ENCODE results near the gene HDAC9. TPM values are rescaled to one million over a fixed set of nuclear protein-coding genes. Genes with fewer than 3 reads are reported as not detected.
A peak's percentile ranks its signal among the peaks of the same experiment; 100 is the strongest.

The HDAC9 gene
- total RNA-seq, 1 donor from 2014 or later, result 27.6 TPM

GRCh38 chr7:18508443-18509427 is 13.2 kb downstream of the HDAC9 start:
- Histone ChIP-seq H2AFZ (ENCODE audit: low read depth, low read length) (no peak overlapping the region), H3K9ac (ENCODE audit: low read length) (peak overlapping the region; percentile 97), H3K27ac (ENCODE audit: low read depth, low read length) (peak overlapping the region; percentile 100), H3K4me1 (ENCODE audit: insufficient read depth, low read length) (peaks cover 34% of the 10 kb centered on the region), H4K20me1 (ENCODE audit: insufficient read depth, low read length) (no peaks in the 10 kb centered on the region), H3K9me3 (ENCODE audit: insufficient read depth, low read depth, low read length) (no peaks in the 10 kb centered on the region), H3K36me3 (ENCODE audit: insufficient read depth, low read length) (no peaks in the 10 kb centered on the region), H3K79me2 (ENCODE audit: insufficient read depth, low read length) (peaks cover 41% of the 10 kb centered on the region), H3K27me3 (ENCODE audit: insufficient read depth, low read length) (no peaks in the 10 kb centered on the region), H3K4me3 (ENCODE audit: insufficient read depth, low read depth, low read length) (peak overlapping the region; percentile 75), H3K4me2 (ENCODE audit: low read length) (peak overlapping the region; percentile 87)
- Mint-ChIP-seq H3K9me3 (ENCODE audit: unreplicated experiment) (no peaks in the 10 kb centered on the region), H3K36me3 (ENCODE audit: low read depth, unreplicated experiment) (no peaks in the 10 kb centered on the region), H3K4me1 (ENCODE audit: low read depth, unreplicated experiment) (peaks cover 29% of the 10 kb centered on the region), H3K27ac (ENCODE audit: unreplicated experiment) (peak overlapping the region; percentile 100), H3K4me3 (ENCODE audit: unreplicated experiment) (peak overlapping the region; percentile 92), H3K27me3 (ENCODE audit: low read depth, unreplicated experiment) (no peaks in the 10 kb centered on the region)
- TF ChIP-seq, protein P1, sequence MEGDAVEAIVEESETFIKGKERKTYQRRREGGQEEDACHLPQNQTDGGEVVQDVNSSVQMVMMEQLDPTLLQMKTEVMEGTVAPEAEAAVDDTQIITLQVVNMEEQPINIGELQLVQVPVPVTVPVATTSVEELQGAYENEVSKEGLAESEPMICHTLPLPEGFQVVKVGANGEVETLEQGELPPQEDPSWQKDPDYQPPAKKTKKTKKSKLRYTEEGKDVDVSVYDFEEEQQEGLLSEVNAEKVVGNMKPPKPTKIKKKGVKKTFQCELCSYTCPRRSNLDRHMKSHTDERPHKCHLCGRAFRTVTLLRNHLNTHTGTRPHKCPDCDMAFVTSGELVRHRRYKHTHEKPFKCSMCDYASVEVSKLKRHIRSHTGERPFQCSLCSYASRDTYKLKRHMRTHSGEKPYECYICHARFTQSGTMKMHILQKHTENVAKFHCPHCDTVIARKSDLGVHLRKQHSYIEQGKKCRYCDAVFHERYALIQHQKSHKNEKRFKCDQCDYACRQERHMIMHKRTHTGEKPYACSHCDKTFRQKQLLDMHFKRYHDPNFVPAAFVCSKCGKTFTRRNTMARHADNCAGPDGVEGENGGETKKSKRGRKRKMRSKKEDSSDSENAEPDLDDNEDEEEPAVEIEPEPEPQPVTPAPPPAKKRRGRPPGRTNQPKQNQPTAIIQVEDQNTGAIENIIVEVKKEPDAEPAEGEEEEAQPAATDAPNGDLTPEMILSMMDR (IDR thresholded peaks at IDR 0.05; ENCODE audit: insufficient read depth, low read depth, low read length), result no peak
- no peak for TF ChIP-seq EZH2 (IDR thresholded peaks at IDR 0.05; ENCODE audit: insufficient read depth, low read length)
- DNase-seq (ENCODE audit: low read depth) (peak; percentile 98), FAIRE-seq (peak; percentile 100)

DNA sequence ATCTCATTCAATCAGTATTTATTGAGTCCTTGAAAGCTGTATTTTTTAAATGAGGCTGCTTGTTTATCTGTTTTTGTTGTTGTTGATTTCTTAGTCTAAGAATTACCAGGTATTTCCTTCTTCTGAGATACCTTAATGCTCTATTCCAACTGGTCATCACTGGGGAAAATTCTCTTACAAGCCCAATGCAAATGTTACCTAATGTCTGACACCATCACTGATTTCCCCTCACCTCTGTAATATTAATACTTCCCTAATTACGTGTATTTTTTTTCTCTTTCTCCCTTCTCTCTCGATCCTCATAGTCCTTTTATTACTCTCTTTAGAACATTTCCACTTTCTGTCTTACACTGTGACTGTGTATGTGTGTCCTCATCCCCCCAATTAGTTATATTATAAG is 13.9 kb downstream of the HDAC9 start:
- Histone ChIP-seq H3K79me2 (ENCODE audit: insufficient read depth, low read length) (peaks cover 47% of the 10 kb centered on the region), H3K4me3 (ENCODE audit: insufficient read depth, low read depth, low read length) (peak overlapping the region; percentile 75), H3K36me3 (ENCODE audit: insufficient read depth, low read length) (no peaks in the 10 kb centered on the region), H3K4me2 (ENCODE audit: low read length) (peak overlapping the region; percentile 87), H4K20me1 (ENCODE audit: insufficient read depth, low read length) (no peaks in the 10 kb centered on the region), H3K9me3 (ENCODE audit: insufficient read depth, low read depth, low read length) (no peaks in the 10 kb centered on the region), H2AFZ (ENCODE audit: low read depth, low read length) (no peak overlapping the region), H3K27me3 (ENCODE audit: insufficient read depth, low read length) (no peaks in the 10 kb centered on the region), H3K27ac (ENCODE audit: low read depth, low read length) (peak overlapping the region; percentile 100), H3K9ac (ENCODE audit: low read length) (peak overlapping the region; percentile 97), H3K4me1 (ENCODE audit: insufficient read depth, low read length) (peaks cover 34% of the 10 kb centered on the region)
- Mint-ChIP-seq H3K9me3 (ENCODE audit: unreplicated experiment) (no peaks in the 10 kb centered on the region), H3K4me3 (ENCODE audit: unreplicated experiment) (peak overlapping the region; percentile 92), H3K36me3 (ENCODE audit: low read depth, unreplicated experiment) (no peaks in the 10 kb centered on the region), H3K4me1 (ENCODE audit: low read depth, unreplicated experiment) (peaks cover 29% of the 10 kb centered on the region), H3K27ac (ENCODE audit: unreplicated experiment) (peak overlapping the region; percentile 100), H3K27me3 (ENCODE audit: low read depth, unreplicated experiment) (no peaks in the 10 kb centered on the region)
- no peak for FAIRE-seq
- TF ChIP-seq EZH2 (IDR thresholded peaks at IDR 0.05; ENCODE audit: insufficient read depth, low read length), result no peak
- TF ChIP-seq, protein P1 (IDR thresholded peaks at IDR 0.05; ENCODE audit: insufficient read depth, low read depth, low read length), result no peak
- no peak for DNase-seq (ENCODE audit: low read depth)

All from astrocyte (in vitro differentiated cells and primary cell).